IMR-90 (cell line): ENCODE results near the gene TUBGCP2. TPM values are rescaled to one million over a fixed set of nuclear protein-coding genes. Genes with fewer than 3 reads are reported as not detected.

Experiments used
- ATAC-seq: fragments of 200-7000 bp; cut with Tn5 transposase; 2 replicates; pipeline ENCODE4 v1.9.1; 2020; ENCODE audit warnings: low read depth, mild to moderate bottlenecking, moderate library complexity
- BruUV-seq: library from RNA; stranded (reverse); fragments of 400-500 nt; replicated peaks from 2 replicates; lab custom pipeline; 2021; lab: Mats Ljungman, UMichigan
- CTCF ChIA-PET: fragments of 300-600 bp; formaldehyde crosslinking; extraction: SDS; loops from one replicate; lab custom pipeline; 2021; ENCODE audit warnings: antibody characterized with exemption; lab: Yijun Ruan, JAX
- POLR2A ChIA-PET: fragments of 300-600 bp; sonication (Branson Sonifier 250); formaldehyde crosslinking; loops from one replicate; lab custom pipeline; 2022; ENCODE audit warnings: antibody characterized with exemption; ENCODE audit not compliant: unreplicated experiment; lab: Charles Lee
- DNase-seq: peaks from one replicate; pipeline ENCODE4 v3.0.0; 2013
- H2AFZ ChIP-seq: replicated peaks from 2 replicates; pipeline ENCODE3; 2013; ENCODE audit warnings: low read length, mild to moderate bottlenecking; ENCODE audit not compliant: poor library complexity
- H2AK5ac ChIP-seq: 2 replicates; pipeline ENCODE4 v1.6.1; 2013; ENCODE audit warnings: low read depth, low read length, inconsistent platforms
- H2AK9ac ChIP-seq: replicated peaks from 2 replicates; pipeline ENCODE3; 2013; ENCODE audit warnings: mild to moderate bottlenecking, low read depth, low read length, moderate library complexity; ENCODE audit not compliant: poor library complexity
- H2BK120ac ChIP-seq: 2 replicates; pipeline ENCODE4 v1.6.1; 2013; ENCODE audit warnings: low read depth, low read length, inconsistent platforms
- H2BK15ac ChIP-seq: 3 replicates; pipeline ENCODE4 v1.6.1; 2013; ENCODE audit warnings: low read depth, low read length, inconsistent platforms
- H2BK20ac ChIP-seq: 2 replicates; pipeline ENCODE4 v1.6.1; 2013; ENCODE audit warnings: low read depth, mild to moderate bottlenecking, inconsistent platforms, low read length, moderate library complexity
- H2BK5ac ChIP-seq: 2 replicates; pipeline ENCODE4 v1.6.1; 2013; ENCODE audit warnings: mild to moderate bottlenecking, low read depth, low read length, inconsistent platforms; ENCODE audit not compliant: poor library complexity, severe bottlenecking
- H3K14ac ChIP-seq: replicated peaks from 2 replicates; pipeline ENCODE4 v1.6.1; 2013; ENCODE audit warnings: low read depth, low read length, inconsistent platforms
- H3K18ac ChIP-seq: 2 replicates; pipeline ENCODE4 v1.6.1; 2013; ENCODE audit warnings: low read depth, low read length, control low read depth
- H3K23ac ChIP-seq: 2 replicates; pipeline ENCODE4 v1.6.1; 2013; ENCODE audit warnings: low read depth, low read length, inconsistent platforms
- H3K27ac ChIP-seq: 2 replicates; pipeline ENCODE4 v1.5.1; 2013; ENCODE audit warnings: mild to moderate bottlenecking, control low read depth, low read length; ENCODE audit not compliant: insufficient read depth
- H3K27me3 ChIP-seq: 2 replicates; pipeline ENCODE4 v1.6.1; 2013; ENCODE audit warnings: low read length; ENCODE audit not compliant: control insufficient read depth, insufficient read depth
- H3K36me3 ChIP-seq: 2 replicates; pipeline ENCODE4 v1.6.1; 2013; ENCODE audit warnings: low read length, mixed read lengths; ENCODE audit not compliant: control insufficient read depth, insufficient read depth
- H3K4ac ChIP-seq: 2 replicates; pipeline ENCODE4 v1.6.1; 2013; ENCODE audit warnings: low read depth, low read length, inconsistent platforms
- H3K4me1 ChIP-seq: 2 replicates; pipeline ENCODE4 v1.6.1; 2013; ENCODE audit warnings: low read length, mixed read lengths; ENCODE audit not compliant: control insufficient read depth, insufficient read depth
- H3K4me2 ChIP-seq: 2 replicates; pipeline ENCODE4 v1.6.1; 2013; ENCODE audit warnings: low read depth, mild to moderate bottlenecking, control low read depth, low read length, moderate library complexity
- H3K4me3 ChIP-seq: 2 replicates; pipeline ENCODE4 v1.5.1; 2013; ENCODE audit warnings: low read depth, mild to moderate bottlenecking, control low read depth, low read length, moderate library complexity; ENCODE audit not compliant: insufficient read depth
- H3K56ac ChIP-seq: 2 replicates; pipeline ENCODE4 v1.6.1; 2013; ENCODE audit warnings: low read length, inconsistent platforms; ENCODE audit not compliant: insufficient read depth; ENCODE audit errors: extremely low read depth
- H3K79me1 ChIP-seq, 2 experiments: 2 replicates each; pipeline ENCODE4 v1.6.1; 2013; ENCODE audit warnings: low read length in 2 of 2, inconsistent platforms in 1 of 2, low read depth in 1 of 2
- H3K9ac ChIP-seq: 2 replicates; pipeline ENCODE4 v1.6.1; 2013; ENCODE audit warnings: low read depth, low read length, control low read depth
- H3K9me1 ChIP-seq: 2 replicates; pipeline ENCODE4 v1.6.1; 2013; ENCODE audit warnings: low read length, inconsistent platforms; ENCODE audit not compliant: insufficient read depth
- H3K9me3 ChIP-seq: 2 replicates; pipeline ENCODE4 v1.6.1; 2013; ENCODE audit warnings: low read length; ENCODE audit not compliant: control insufficient read depth, insufficient read depth
- H4K20me1 ChIP-seq: 2 replicates; pipeline ENCODE4 v1.6.1; 2013; ENCODE audit warnings: low read length, inconsistent platforms; ENCODE audit not compliant: insufficient read depth
- H4K5ac ChIP-seq: 2 replicates; pipeline ENCODE4 v1.6.1; 2013; ENCODE audit warnings: mild to moderate bottlenecking, low read depth, low read length, control low read depth
- H4K8ac ChIP-seq, 2 experiments: 2 replicates each; pipeline ENCODE4 v1.6.1; 2013; ENCODE audit warnings: low read depth in 2 of 2, low read length in 2 of 2, control low read depth in 1 of 2, inconsistent platforms in 1 of 2
- H4K91ac ChIP-seq: 2 replicates; pipeline ENCODE4 v1.6.1; 2013; ENCODE audit warnings: low read depth, low read length, inconsistent platforms; ENCODE audit not compliant: insufficient read depth
- CEBPB ChIP-seq: IDR thresholded peaks from 2 replicates; pipeline ENCODE4 v1.6.1; 2012; ENCODE audit warnings: low read depth, low read length, improper control_type of control experiment
- CHD1 ChIP-seq: IDR thresholded peaks from 2 replicates; pipeline ENCODE4 v1.6.1; 2012; ENCODE audit warnings: low read depth, low read length, improper control_type of control experiment
- MAFK ChIP-seq: IDR thresholded peaks from 2 replicates; pipeline ENCODE4 v1.6.1; 2012; ENCODE audit warnings: low read depth, low read length, improper control_type of control experiment
- MAZ ChIP-seq: IDR thresholded peaks from 2 replicates; pipeline ENCODE4 v1.6.1; 2012; ENCODE audit warnings: low read depth, mild to moderate bottlenecking, low read length, improper control_type of control experiment, moderate library complexity, borderline replicate concordance
- MXI1 ChIP-seq: IDR thresholded peaks from 2 replicates; pipeline ENCODE4 v1.6.1; 2012; ENCODE audit warnings: low read depth, mild to moderate bottlenecking, low read length, moderate library complexity, borderline replicate concordance
- POLR2A ChIP-seq: IDR thresholded peaks from 2 replicates; pipeline ENCODE4 v1.6.1; 2012; ENCODE audit warnings: mild to moderate bottlenecking, low read depth, low read length
- RAD21 ChIP-seq: IDR thresholded peaks from 2 replicates; pipeline ENCODE4 v1.6.1; 2012; ENCODE audit warnings: low read length, improper control_type of control experiment
- RCOR1 ChIP-seq: IDR thresholded peaks from 2 replicates; pipeline ENCODE4 v1.6.1; 2012; ENCODE audit warnings: mild to moderate bottlenecking, low read length, improper control_type of control experiment; ENCODE audit not compliant: insufficient replicate concordance
- SMC3 ChIP-seq: fragments of 150-350 bp; IDR thresholded peaks from 2 replicates; pipeline ENCODE4 v1.6.1; 2016; ENCODE audit warnings: low read depth, mild to moderate bottlenecking, antibody characterized with exemption, low read length, moderate library complexity
- WGBS, 2 experiments: methylation state at CpG; one replicate each; pipeline versions ENCODE4 v1.1.5 to v1.1.7; 2013; ENCODE audit warnings: missing lambda C conversion rate in 2 of 2; ENCODE audit not compliant: insufficient read length in 1 of 2; ENCODE audit errors: extremely low coverage in 2 of 2; 5-methylcytosine and 5-hydroxymethylcytosine counted together
- dilution Hi-C: fragments of 300-500 bp; cut with HindIII; formaldehyde crosslinking; loops from one replicate; pipeline ENCODE4 v1.14.3; 2018; ENCODE audit warnings: low sequenced_read_pairs; ENCODE audit not compliant: unreplicated experiment
- in situ Hi-C: fragments of 300-500 bp; cut with MboI; formaldehyde crosslinking; loops from 3 replicates; pipeline ENCODE4 v1.14.3; 2019; ENCODE audit warnings: low sequenced_read_pairs, inconsistent platforms, mixed read lengths
- intact Hi-C: fragments of 100-400 bp; cut with micrococcal nuclease; formaldehyde crosslinking; loops from 2 replicates; pipeline ENCODE4 v1.10.0; 2022
- polyA plus RNA-seq, 3 experiments: library from polyadenylated mRNA; depleted of rRNA; stranded (reverse); fragments of >200 nt; gene quantifications; 2 replicates each; pipeline ENCODE4 v1.2.3, GENCODE V29; 2012; ENCODE audit warnings: low replicate concordance in 1 of 3
- total RNA-seq: library from RNA; depleted of rRNA; stranded (reverse); fragments of >200 nt; gene quantifications from 2 replicates; pipeline ENCODE4 v1.2.3, GENCODE V29; 2012
- TF ChIP-seq, protein P1 (sequence below): conservative IDR thresholded peaks from 2 replicates; pipeline ENCODE4 v1.5.1; 2012; ENCODE audit warnings: mild to moderate bottlenecking, low read depth, low read length, improper control_type of control experiment
- TF ChIP-seq, protein P2 (sequence below): fragments of 150-350 bp; IDR thresholded peaks from 2 replicates; pipeline ENCODE4 v1.6.1; 2017; ENCODE audit warnings: mild to moderate bottlenecking, antibody characterized with exemption, low read length, low read depth
- TF ChIP-seq, protein P3 (sequence below): fragments of 150-350 bp; IDR thresholded peaks from 2 replicates; pipeline ENCODE4 v1.6.1; 2016; ENCODE audit warnings: low read depth, mild to moderate bottlenecking, low read length, moderate library complexity, borderline replicate concordance

The TUBGCP2 gene
- total and polyA plus RNA-seq, 2 of the 4 experiments (the other 2 are of a cell fraction), result 48.1 to 72.6 TPM

DNA sequence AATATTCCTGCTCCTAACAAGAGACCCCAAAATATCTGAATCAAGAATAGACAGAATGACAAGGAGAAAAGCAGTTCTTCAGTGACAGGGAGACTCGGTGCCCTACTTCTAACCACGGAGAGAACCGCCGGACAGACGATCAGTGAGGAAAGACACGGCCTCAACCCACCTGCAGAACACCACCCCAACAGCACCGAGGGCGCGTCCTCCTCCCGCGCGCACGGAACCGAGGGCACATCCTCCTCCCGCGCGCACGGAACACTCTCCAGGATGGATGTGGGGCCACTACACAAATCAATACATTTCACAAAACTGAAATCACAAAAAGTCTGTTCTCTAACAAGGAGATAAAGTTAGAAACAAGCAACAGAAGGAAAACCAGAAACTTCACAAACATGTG is 22.3 kb downstream of the TUBGCP2 start:
- no peak for DNase-seq
- Histone ChIP-seq H3K79me1 (peaks cover 3 to 17% of the 10 kb centered on the region in 2 experiments; a peak in 3 of 4 replicates), H3K4me2 (no peak overlapping the region), H3K27ac (no peak overlapping the region), H2BK20ac (no peak overlapping the region), H2BK15ac (no peak overlapping the region), H4K5ac (no peak overlapping the region), H2AK5ac (no peak overlapping the region), H3K9me3 (no peaks in the 10 kb centered on the region), H3K23ac (no peak overlapping the region), H3K4me1 (no peaks in the 10 kb centered on the region), H3K27me3 (no peaks in the 10 kb centered on the region), H3K18ac (no peak overlapping the region), H3K36me3 (peaks cover 75% of the 10 kb centered on the region), H2BK5ac (no peak overlapping the region), H4K8ac (no peak overlapping the region), H2AFZ (no peak overlapping the region), H3K4ac (no peak overlapping the region), H4K91ac (no peak overlapping the region), H2AK9ac (no peak overlapping the region), H3K14ac (no peak overlapping the region), H3K9ac (no peak overlapping the region), H3K4me3 (no peak overlapping the region), H3K9me1 (no peaks in the 10 kb centered on the region), H3K56ac (no peak overlapping the region), H4K20me1 (no peaks in the 10 kb centered on the region), H2BK120ac (no peak overlapping the region)
- ChIA-PET CTCF (no interaction called here), POLR2A (no interaction called here)
- BruUV-seq, result no TSS peak
- intact Hi-C loops, result no loop called here
- TF ChIP-seq RAD21, result no peak
- no peak for TF ChIP-seq SMC3
- TF ChIP-seq, protein P1, sequence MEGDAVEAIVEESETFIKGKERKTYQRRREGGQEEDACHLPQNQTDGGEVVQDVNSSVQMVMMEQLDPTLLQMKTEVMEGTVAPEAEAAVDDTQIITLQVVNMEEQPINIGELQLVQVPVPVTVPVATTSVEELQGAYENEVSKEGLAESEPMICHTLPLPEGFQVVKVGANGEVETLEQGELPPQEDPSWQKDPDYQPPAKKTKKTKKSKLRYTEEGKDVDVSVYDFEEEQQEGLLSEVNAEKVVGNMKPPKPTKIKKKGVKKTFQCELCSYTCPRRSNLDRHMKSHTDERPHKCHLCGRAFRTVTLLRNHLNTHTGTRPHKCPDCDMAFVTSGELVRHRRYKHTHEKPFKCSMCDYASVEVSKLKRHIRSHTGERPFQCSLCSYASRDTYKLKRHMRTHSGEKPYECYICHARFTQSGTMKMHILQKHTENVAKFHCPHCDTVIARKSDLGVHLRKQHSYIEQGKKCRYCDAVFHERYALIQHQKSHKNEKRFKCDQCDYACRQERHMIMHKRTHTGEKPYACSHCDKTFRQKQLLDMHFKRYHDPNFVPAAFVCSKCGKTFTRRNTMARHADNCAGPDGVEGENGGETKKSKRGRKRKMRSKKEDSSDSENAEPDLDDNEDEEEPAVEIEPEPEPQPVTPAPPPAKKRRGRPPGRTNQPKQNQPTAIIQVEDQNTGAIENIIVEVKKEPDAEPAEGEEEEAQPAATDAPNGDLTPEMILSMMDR, result no peak
- TF ChIP-seq MAZ, result no peak
- no peak for TF ChIP-seq POLR2A
- no peak for TF ChIP-seq MXI1
- TF ChIP-seq CEBPB, result no peak
- TF ChIP-seq RCOR1, result no peak
- TF ChIP-seq CHD1, result no peak
- TF ChIP-seq, protein P2, sequence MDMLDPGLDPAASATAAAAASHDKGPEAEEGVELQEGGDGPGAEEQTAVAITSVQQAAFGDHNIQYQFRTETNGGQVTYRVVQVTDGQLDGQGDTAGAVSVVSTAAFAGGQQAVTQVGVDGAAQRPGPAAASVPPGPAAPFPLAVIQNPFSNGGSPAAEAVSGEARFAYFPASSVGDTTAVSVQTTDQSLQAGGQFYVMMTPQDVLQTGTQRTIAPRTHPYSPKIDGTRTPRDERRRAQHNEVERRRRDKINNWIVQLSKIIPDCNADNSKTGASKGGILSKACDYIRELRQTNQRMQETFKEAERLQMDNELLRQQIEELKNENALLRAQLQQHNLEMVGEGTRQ, result no peak
- TF ChIP-seq, protein P3, sequence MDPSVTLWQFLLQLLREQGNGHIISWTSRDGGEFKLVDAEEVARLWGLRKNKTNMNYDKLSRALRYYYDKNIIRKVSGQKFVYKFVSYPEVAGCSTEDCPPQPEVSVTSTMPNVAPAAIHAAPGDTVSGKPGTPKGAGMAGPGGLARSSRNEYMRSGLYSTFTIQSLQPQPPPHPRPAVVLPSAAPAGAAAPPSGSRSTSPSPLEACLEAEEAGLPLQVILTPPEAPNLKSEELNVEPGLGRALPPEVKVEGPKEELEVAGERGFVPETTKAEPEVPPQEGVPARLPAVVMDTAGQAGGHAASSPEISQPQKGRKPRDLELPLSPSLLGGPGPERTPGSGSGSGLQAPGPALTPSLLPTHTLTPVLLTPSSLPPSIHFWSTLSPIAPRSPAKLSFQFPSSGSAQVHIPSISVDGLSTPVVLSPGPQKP, result no peak
- TF ChIP-seq MAFK, result no peak
- WGBS, 2 experiments, result 99% methylated on average over 14 of the region's 18 CpGs; no CpG with 5 or more reads in 1 of the 2 experiments
- in situ Hi-C loops, result no loop called here
- dilution Hi-C loops, result no loop called here
- no peak for ATAC-seq
